AG10803 (cell line): ENCODE data around the gene PKHD1.

Experiments
- DNase-seq: peaks from one replicate; pipeline ENCODE4 v3.0.0; 2010; ENCODE audit warnings: low read depth
- H3K4me3 ChIP-seq: 2 replicates; pipeline ENCODE4 v1.5.1; 2011; ENCODE audit warnings: mild to moderate bottlenecking, low read length, control low read depth
- TF ChIP-seq, protein P1 (sequence below): conservative IDR thresholded peaks from 2 replicates; pipeline ENCODE4 v1.5.1; 2011; ENCODE audit warnings: mild to moderate bottlenecking, low read length, control low read depth, inconsistent platforms

Gene PKHD1

DNA sequence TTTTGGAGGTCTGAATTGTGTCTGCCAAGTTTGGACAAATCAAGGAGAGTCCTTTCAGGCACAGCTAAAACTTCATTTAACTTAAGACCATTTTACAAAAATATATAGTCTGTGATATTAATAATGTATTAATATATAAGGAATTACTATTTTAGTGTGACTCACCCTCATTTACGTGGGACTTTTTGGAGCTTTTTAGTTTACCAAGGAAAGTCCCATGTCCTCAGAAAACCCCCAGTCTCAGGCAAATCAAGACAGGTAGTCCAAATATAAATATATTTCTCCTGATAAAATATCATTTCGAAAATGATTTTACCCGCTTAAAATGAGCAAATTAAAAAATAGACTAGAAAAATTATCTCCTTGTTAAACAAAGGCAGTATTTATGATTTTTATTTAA, 479.0 kb downstream of the PKHD1 start:
- TF ChIP-seq, protein P1, sequence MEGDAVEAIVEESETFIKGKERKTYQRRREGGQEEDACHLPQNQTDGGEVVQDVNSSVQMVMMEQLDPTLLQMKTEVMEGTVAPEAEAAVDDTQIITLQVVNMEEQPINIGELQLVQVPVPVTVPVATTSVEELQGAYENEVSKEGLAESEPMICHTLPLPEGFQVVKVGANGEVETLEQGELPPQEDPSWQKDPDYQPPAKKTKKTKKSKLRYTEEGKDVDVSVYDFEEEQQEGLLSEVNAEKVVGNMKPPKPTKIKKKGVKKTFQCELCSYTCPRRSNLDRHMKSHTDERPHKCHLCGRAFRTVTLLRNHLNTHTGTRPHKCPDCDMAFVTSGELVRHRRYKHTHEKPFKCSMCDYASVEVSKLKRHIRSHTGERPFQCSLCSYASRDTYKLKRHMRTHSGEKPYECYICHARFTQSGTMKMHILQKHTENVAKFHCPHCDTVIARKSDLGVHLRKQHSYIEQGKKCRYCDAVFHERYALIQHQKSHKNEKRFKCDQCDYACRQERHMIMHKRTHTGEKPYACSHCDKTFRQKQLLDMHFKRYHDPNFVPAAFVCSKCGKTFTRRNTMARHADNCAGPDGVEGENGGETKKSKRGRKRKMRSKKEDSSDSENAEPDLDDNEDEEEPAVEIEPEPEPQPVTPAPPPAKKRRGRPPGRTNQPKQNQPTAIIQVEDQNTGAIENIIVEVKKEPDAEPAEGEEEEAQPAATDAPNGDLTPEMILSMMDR = no peak
- no peak for DNase-seq
- no peak overlapping the region for H3K4me3 ChIP-seq

DNA sequence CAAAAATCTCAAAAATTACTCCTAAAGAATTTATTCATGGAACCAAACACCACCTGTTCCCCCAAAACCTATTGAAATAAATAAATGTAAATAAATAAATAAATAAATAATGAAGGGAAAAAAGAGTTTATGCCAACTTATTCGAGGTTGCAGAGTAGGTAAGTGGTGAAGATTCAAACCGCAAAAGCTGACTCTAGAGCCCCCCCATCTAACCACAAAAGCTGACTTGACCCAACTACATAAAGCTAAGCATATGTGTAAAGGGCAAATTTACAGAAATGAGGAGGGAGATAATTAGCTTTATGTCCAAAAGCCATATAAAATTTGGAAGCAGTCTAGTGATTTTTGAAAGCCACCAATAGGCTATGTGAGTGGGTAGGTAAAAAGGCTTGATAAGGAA, 486.9 kb downstream of the PKHD1 start:
- DNase-seq = no peak
- H3K4me3 ChIP-seq = no peak overlapping the region
- TF ChIP-seq, protein P1 = no peak

DNA sequence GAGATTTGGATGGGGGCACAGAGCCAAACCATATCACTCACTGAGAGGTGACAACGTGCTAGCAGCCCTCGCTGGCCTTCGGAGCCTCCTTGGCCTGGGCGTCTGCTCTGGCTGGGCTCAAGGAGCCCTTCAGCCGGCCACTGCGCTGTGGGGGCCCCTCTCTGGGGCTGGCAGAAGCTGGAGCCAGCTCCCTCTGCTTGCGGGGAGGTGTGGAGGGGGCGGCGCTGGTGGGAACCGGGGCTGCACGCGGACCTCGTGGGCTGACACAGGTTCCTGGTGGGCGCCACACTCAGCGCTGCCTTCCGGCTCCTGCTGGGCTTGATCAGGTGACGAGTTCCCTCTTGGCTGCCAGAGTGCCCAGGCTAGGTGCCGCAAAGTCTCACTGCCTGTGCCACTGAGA, 489.2 kb downstream of the PKHD1 start:
- TF ChIP-seq, protein P1 = no peak
- no peak overlapping the region for H3K4me3 ChIP-seq
- no peak for DNase-seq

DNA sequence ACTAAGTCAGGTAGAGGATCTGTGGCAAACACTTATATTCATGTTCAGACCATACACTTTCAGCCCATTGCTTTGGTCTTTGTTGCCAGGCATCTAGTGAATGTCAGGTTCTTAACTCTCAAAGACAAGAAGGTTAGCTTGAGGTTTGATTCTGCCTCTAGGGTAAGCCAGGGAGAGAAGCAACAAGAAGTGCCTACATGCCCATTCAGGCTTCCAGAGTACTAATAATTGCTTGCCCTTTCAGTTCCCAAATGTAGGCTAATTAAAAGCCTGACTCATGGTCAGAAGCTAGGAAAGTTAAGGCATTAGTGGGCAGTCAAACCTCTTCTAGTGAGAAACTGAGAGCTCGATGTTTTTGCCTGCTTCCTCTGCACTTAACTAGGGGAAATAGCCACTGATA, 492.4 kb downstream of the PKHD1 start:
- H3K4me3 ChIP-seq = no peak overlapping the region
- TF ChIP-seq, protein P1 = no peak
- DNase-seq = no peak

DNA sequence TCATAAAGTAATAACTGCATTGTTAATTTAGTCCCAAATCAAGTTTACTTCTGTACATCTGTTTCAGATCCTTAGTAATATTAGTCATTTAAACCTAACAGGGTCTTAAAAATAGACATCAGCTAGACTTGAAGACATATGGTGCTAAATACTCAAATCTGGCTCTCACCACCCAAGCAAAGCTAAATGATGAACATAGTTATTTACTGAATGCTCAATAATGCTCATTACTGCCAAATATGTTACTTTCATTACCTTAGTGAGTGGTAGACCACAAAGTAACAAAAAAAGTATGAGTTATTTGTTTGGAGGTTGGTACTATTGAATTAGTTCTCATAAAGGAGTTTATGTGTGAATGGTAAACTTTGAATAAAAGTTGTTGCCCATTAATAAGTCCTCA, 502.1 kb downstream of the PKHD1 start:
- TF ChIP-seq, protein P1 = no peak
- DNase-seq = no peak
- no peak overlapping the region for H3K4me3 ChIP-seq

DNA sequence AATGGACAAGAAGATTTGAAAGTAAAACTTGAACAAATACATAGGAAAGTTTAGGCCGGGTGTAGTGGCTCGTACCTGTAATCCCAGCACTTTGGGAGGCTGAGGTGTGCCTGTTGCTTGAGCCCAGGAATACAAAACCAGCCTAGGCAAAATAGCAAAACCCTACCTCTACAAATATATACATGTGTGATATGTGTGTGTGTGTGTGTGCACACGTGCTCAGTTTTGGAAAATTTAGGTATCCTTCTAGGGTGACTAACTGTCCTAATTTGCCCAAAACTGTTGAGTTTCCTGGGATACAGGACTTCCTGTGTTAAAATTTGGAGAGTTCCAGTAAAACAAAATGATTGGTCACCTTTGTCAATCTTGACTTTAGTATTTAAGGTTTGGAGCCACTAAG, 503.2 kb downstream of the PKHD1 start:
- no peak overlapping the region for H3K4me3 ChIP-seq
- no peak for DNase-seq
- TF ChIP-seq, protein P1 = no peak

DNA sequence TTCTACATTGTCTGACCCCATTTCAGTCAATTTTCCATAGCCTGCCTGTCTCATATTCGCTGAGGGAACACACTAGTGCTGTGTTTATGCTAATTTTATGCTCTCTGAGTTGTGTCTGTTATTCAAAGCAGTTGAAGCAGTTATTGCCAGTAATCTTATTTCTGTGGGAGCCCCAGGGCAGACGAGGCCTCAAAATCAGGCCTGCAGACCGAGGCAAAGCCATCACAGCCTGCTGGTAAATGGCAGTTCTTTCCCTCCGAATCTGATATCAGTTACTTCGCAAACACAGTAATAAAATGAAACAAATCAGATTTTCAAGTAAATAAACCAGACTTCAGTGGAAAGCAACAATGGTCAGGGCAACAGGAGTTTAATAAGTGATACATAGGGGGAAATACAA, 508.4 kb downstream of the PKHD1 start:
- H3K4me3 ChIP-seq = no peak overlapping the region
- DNase-seq = no peak
- TF ChIP-seq, protein P1 = no peak
